Stomach (tissue), 9 donors: Measurements from ENCODE around the gene LAMB3. TPM values are rescaled to one million over a fixed set of nuclear protein-coding genes. Genes with fewer than 3 reads are reported as not detected.
A peak's percentile ranks its signal among the peaks of the same experiment; 100 is the strongest.

Source experiments
- DNase-seq, 2 donors: peaks; one replicate each; pipeline versions ENCODE4 v3.0.0 to v3.0.0-alpha.2; 2013 to 2019
- H3K27ac ChIP-seq, 5 donors: fragments of 200-600 bp in 4 of 5; sonication (generic) in 4 of 5; one replicate each; pipeline ENCODE4 v1.5.1; 2013 to 2019; ENCODE audit warnings: mild to moderate bottlenecking in 1 of 5, moderate library complexity in 1 of 5
- H3K27me3 ChIP-seq, 3 donors: fragments of 200-600 bp; sonication (generic); one replicate each; pipeline ENCODE4 v1.5.1; 2017 to 2019; ENCODE audit warnings: mixed run types in 1 of 3
- H3K36me3 ChIP-seq, 4 donors: fragments of 200-600 bp; sonication (generic); 1 replicate in 3 of 4; 2 replicates in 1 of 4; pipeline ENCODE4 v1.5.1; 2016 to 2019
- H3K4me1 ChIP-seq, 4 donors: fragments of 200-600 bp; sonication (generic); one replicate each; pipeline ENCODE4 v1.5.1; 2016 to 2019
- H3K4me3 ChIP-seq, 4 donors: fragments of 200-600 bp; sonication (generic) in 3 of 4; one replicate each; pipeline ENCODE4 v1.5.1; 2016 to 2019; ENCODE audit warnings: mild to moderate bottlenecking in 1 of 4
- H3K9me3 ChIP-seq, 4 donors: fragments of 200-600 bp; sonication (generic); one replicate each; pipeline ENCODE4 v1.5.1; 2016 to 2019
- CTCF ChIP-seq, 7 experiments: fragments of 450-650 bp in 4 of 7; fragments of 200-600 bp in 3 of 7; sonication (generic) in 3 of 7; IDR thresholded peaks; one replicate each; pipeline ENCODE4 v1.5.1; 2016 to 2019; ENCODE audit warnings: antibody characterized with exemption in 7 of 7, control low read depth in 2 of 7, mild to moderate bottlenecking in 1 of 7
- EP300 ChIP-seq: sonication (generic); formaldehyde crosslinking; IDR thresholded peaks from one replicate; pipeline ENCODE4 v1.6.1; 2017; ENCODE audit warnings: antibody characterized with exemption
- POLR2A ChIP-seq, 4 donors: fragments of 450-650 bp; IDR thresholded peaks; one replicate each; pipeline ENCODE4 v1.6.1; 2016; ENCODE audit warnings: antibody characterized with exemption in 4 of 4, control low read depth in 2 of 4, mild to moderate bottlenecking in 1 of 4, moderate library complexity in 1 of 4
- POLR2AphosphoS5 ChIP-seq, 3 donors: sonication (generic); formaldehyde crosslinking; IDR thresholded peaks; one replicate each; pipeline ENCODE4 v1.6.1; 2016; ENCODE audit warnings: antibody characterized with exemption in 3 of 3
- WGBS, 5 donors: extraction: QIAGEN DNeasy Blood & Tissue Kit in 3 of 5; methylation state at CpG; one replicate each; pipeline versions ENCODE4 v1.1.5 to v1.1.7; 2013 to 2018; 5-methylcytosine and 5-hydroxymethylcytosine counted together
- intact Hi-C: fragments of 100-400 bp; cut with DNase I; formaldehyde crosslinking; loops from one replicate; pipeline ENCODE4 v1.15.1; 2023; ENCODE audit warnings: low total_unique reads
- polyA plus RNA-seq, 3 donors: library from polyadenylated mRNA; stranded (reverse); fragments of 200-250 nt; gene quantifications; one replicate each; pipeline ENCODE4 v1.2.3, GENCODE V29; 2013
- total RNA-seq, 5 donors: library from RNA; depleted of rRNA; stranded (reverse); fragments of >200 nt; gene quantifications; one replicate each; pipeline versions ENCODE4 v1.1.0 to v1.2.3, GENCODE V29; 2014 to 2016
- donor health status: healthy with polysubstance abuse.
- donor health status: Bipolar disorder and iron deficiency.
- donor health status: healthy.

The LAMB3 gene
- total and polyA plus RNA-seq, 8 donors = 12.8 to 105 (median 49.8) TPM

DNA sequence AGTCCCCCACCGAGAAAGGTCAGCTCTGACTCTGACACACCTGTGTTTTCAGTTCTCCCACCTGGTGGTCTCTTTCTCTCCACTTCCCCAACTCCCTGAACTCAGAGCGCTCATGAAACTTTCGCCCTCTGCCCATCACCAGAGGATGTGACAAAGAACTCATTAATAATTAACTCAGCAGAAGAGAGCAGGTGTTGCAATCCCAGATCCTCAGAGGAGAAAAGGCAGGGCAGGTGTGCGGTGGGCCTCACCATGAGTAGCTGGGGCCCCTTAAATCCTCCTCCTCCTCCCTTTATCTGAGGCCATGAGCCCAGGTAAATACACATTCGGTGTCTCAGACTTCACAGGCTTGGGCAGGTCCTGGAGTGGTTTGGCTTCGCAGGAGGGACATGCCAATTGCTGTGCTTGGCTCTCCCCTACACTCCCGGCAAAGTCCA, 1.7 kb upstream of the LAMB3 start:
- Histone ChIP-seq H3K36me3 (no peaks in the 10 kb centered on the region), H3K4me1 (peaks cover 53 to 69% (median 55%) of the 10 kb centered on the region in 4 donors), H3K4me3 (no peak overlapping the region), H3K27me3 (no peaks in the 10 kb centered on the region), H3K27ac (peak overlapping the region; percentile 81 to 92 (median 86)), H3K9me3 (no peaks in the 10 kb centered on the region)
- TF ChIP-seq POLR2A (IDR thresholded peaks at IDR 0.05) (peak in 1 of 4 donors; percentile 4), POLR2AphosphoS5 (IDR thresholded peaks at IDR 0.05) (peak in 2 of 3 donors; percentile 33 to 41), EP300 (no peak)
- DNase-seq = peak; percentile 52 to 72
- 33 to 61% (median 44%) methylated on average over 7 of the region's 7 CpGs for WGBS, 5 donors
- intact Hi-C loops = no loop called here

DNA sequence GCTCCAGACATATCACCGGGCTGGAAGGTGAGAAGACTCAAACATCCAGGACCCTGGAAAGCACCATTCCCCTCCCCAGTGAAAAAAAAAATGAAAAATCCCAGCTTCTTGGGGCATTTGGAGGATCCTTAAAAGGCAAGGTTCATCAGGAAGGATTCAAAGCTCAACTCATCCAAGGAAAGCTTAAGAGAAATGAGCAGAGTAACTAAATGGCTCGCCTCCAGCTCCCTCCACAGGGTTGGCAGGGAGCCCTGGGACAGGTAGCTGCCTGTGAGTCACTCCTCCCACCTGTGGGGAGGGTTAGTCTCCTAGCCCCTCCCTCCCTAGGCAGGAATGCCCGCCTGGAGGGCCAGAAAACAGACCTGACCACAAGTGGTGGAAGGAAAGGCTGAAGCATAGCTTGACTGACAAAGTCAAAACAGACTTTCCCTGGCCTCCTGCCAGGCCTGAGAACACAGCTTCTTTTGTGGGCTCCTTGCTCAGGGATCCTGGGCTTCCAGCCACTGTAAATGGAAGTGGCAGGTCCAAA, 712 bp upstream of the LAMB3 start:
- no peaks in the 10 kb centered on the region for H3K36me3 ChIP-seq
- peak overlapping the region in 2 of 4 donors; percentile 17 to 32 for H3K4me3 ChIP-seq
- H3K9me3 ChIP-seq = no peaks in the 10 kb centered on the region
- peak; percentile 97 to 99 for DNase-seq
- peaks cover 63 to 78% (median 65%) of the 10 kb centered on the region in 4 donors for H3K4me1 ChIP-seq
- TF ChIP-seq CTCF (IDR thresholded peaks at IDR 0.05) = no peak
- TF ChIP-seq POLR2AphosphoS5 (IDR thresholded peaks at IDR 0.05) = peak in 2 of 3 donors; percentile 93
- WGBS, 5 donors = 25 to 41% (median 35%) methylated on average over 3 of the region's 3 CpGs
- intact Hi-C loops = no loop called here
- peak overlapping the region; percentile 81 to 92 (median 86) for H3K27ac ChIP-seq
- H3K27me3 ChIP-seq = no peaks in the 10 kb centered on the region

- Histone ChIP-seq H3K9me3 (no peaks in the 10 kb centered on the region), H3K4me1 (peaks cover 64 to 89% (median 76%) of the 10 kb centered on the region in 4 donors), H3K36me3 (peaks cover 0 to 8% (median 0%) of the 10 kb centered on the region in 4 donors), H3K4me3 (peak overlapping the region in 3 of 4 donors; percentile 25 to 32 (median 28)), H3K27me3 (no peaks in the 10 kb centered on the region), H3K27ac (peak overlapping the region; percentile 39 to 92 (median 83))
- DNase-seq = peak; percentile 78 to 87
- WGBS, 5 donors = 14 to 36% (median 31%) methylated on average over 4 to 5 of the region's 5 CpGs
- intact Hi-C loops = no loop called here
- TF ChIP-seq EP300 (no peak), POLR2AphosphoS5 (IDR thresholded peaks at IDR 0.05) (peak in 2 of 3 donors; percentile 47 to 50)
These were observed 1.1 kb downstream of the LAMB3 start for GRCh38 chr1:209651138-209651587.

DNA sequence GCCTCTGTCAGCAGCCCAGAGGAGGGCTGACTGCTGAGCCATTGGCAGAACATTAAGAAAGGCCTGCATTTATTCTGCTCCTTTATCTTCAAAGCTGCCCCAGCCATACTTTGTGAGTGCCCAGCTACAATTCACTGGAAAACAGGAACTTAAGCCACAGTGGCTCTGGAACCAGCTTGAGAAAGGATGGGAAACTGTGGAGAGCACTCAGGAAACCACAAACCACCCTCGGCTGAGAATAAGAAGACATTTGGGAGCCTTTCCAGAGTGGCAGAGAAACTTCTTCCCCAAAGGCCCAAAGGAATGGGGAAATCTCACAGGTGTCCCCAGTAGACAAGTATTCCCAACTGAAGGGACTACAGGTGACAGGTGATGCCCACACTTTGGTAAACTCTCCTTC, 1.8 kb downstream of the LAMB3 start:
- no peaks in the 10 kb centered on the region for H3K9me3 ChIP-seq
- peak overlapping the region in 3 of 4 donors; percentile 25 to 32 (median 28) for H3K4me3 ChIP-seq
- peak overlapping the region; percentile 39 to 92 (median 83) for H3K27ac ChIP-seq
- no peak for TF ChIP-seq POLR2A (IDR thresholded peaks at IDR 0.05)
- no peak for TF ChIP-seq EP300
- TF ChIP-seq POLR2AphosphoS5 (IDR thresholded peaks at IDR 0.05) = no peak
- TF ChIP-seq CTCF (IDR thresholded peaks at IDR 0.05) = no peak
- peaks cover 0 to 13% (median 0%) of the 10 kb centered on the region in 4 donors for H3K36me3 ChIP-seq
- no peaks in the 10 kb centered on the region for H3K27me3 ChIP-seq
- 60 to 73% (median 71%) methylated on average over 1 of the region's 1 CpG for WGBS, 5 donors
- intact Hi-C loops = no loop called here
- no peak for DNase-seq
- peaks cover 59 to 96% (median 76%) of the 10 kb centered on the region in 4 donors for H3K4me1 ChIP-seq

- H3K36me3 ChIP-seq = peaks cover 0 to 18% (median 0%) of the 10 kb centered on the region in 4 donors
- no peaks in the 10 kb centered on the region for H3K27me3 ChIP-seq
- peak overlapping the region; percentile 45 to 92 (median 83) for H3K27ac ChIP-seq
- H3K4me1 ChIP-seq = peaks cover 51 to 98% (median 71%) of the 10 kb centered on the region in 4 donors
- TF ChIP-seq EP300 (no peak), POLR2AphosphoS5 (IDR thresholded peaks at IDR 0.05) (peak in 2 of 3 donors; percentile 80 to 83)
- 29 to 38% (median 33%) methylated on average over 6 of the region's 6 CpGs for WGBS, 5 donors
- intact Hi-C loops = no loop called here
- H3K9me3 ChIP-seq = no peaks in the 10 kb centered on the region
- H3K4me3 ChIP-seq = peak overlapping the region in 2 of 4 donors; percentile 11 to 25
- peak; percentile 42 to 83 for DNase-seq
These were observed 3.1 kb downstream of the LAMB3 start for GRCh38 chr1:209648931-209649776.
